Peyer's patch (tissue), 4 donors: Measurements from ENCODE around the gene C19orf73. TPM values are rescaled to one million over a fixed set of nuclear protein-coding genes. Genes with fewer than 3 reads are reported as not detected.
A peak's percentile ranks its signal among the peaks of the same experiment; 100 is the strongest.

Source experiments
- DNase-seq, 3 donors: peaks; one replicate each; pipeline ENCODE4 v3.0.0-alpha.2; 2017 to 2019
- H3K27ac ChIP-seq, 4 donors: fragments of 200-600 bp; sonication (generic); one replicate each; pipeline ENCODE4 v1.5.1; 2016 to 2019
- H3K27me3 ChIP-seq, 2 donors: fragments of 200-600 bp; sonication (generic); one replicate each; pipeline ENCODE4 v1.5.1; 2019
- H3K36me3 ChIP-seq, 3 donors: fragments of 200-600 bp; sonication (generic); one replicate each; pipeline ENCODE4 v1.5.1; 2016 to 2019
- H3K4me1 ChIP-seq, 4 donors: fragments of 200-600 bp; sonication (generic); one replicate each; pipeline ENCODE4 v1.5.1; 2016 to 2019
- H3K4me3 ChIP-seq, 4 donors: fragments of 200-600 bp; sonication (generic); 1 replicate in 3 of 4; 2 replicates in 1 of 4; pipeline ENCODE4 v1.5.1; 2016 to 2019; ENCODE audit warnings: mild to moderate bottlenecking in 1 of 4
- H3K9me3 ChIP-seq, 4 donors: fragments of 200-600 bp; sonication (generic); one replicate each; pipeline ENCODE4 v1.5.1; 2016 to 2019; ENCODE audit warnings: mild to moderate bottlenecking in 1 of 4
- CTCF ChIP-seq, 6 experiments: fragments of 450-650 bp in 4 of 6; fragments of 200-600 bp in 2 of 6; sonication (generic) in 1 of 6; IDR thresholded peaks; one replicate each; pipeline ENCODE4 v1.5.1; 2017 to 2019; ENCODE audit warnings: antibody characterized with exemption in 6 of 6, mild to moderate bottlenecking in 3 of 6, moderate library complexity in 1 of 6
- POLR2A ChIP-seq, 2 donors: fragments of 450-650 bp; IDR thresholded peaks; one replicate each; pipeline ENCODE4 v1.5.1; 2017; ENCODE audit warnings: antibody characterized with exemption in 2 of 2, mild to moderate bottlenecking in 2 of 2, moderate library complexity in 2 of 2
- total RNA-seq, 4 donors: library from RNA; depleted of rRNA; stranded (reverse); fragments of >200 nt; gene quantifications; one replicate each; pipeline ENCODE4 v1.1.0, GENCODE V29; 2016

C19orf73 gene
- total RNA-seq, 4 donors from 2014 or later = 3.6 to 6.1 (median 4.6) TPM; not detected in 1

- Histone ChIP-seq H3K4me3 (no peak overlapping the region), H3K9me3 (peaks cover 0 to 8% (median 0%) of the 10 kb centered on the region in 4 donors), H3K4me1 (peaks cover 4 to 20% (median 14%) of the 10 kb centered on the region in 4 donors), H3K27me3 (no peaks in the 10 kb centered on the region), H3K36me3 (no peaks in the 10 kb centered on the region), H3K27ac (no peak overlapping the region)
- TF ChIP-seq POLR2A (IDR thresholded peaks at IDR 0.05) = no peak
- TF ChIP-seq CTCF (IDR thresholded peaks at IDR 0.05) = no peak
- DNase-seq = no peak
Measured at GRCh38 chr19:49154279-49154678, 35.3 kb upstream of the C19orf73 start.

GRCh38 chr19:49153167-49153809 is 34.3 kb upstream of the C19orf73 start:
- TF ChIP-seq CTCF (IDR thresholded peaks at IDR 0.05) (no peak), POLR2A (IDR thresholded peaks at IDR 0.05) (no peak)
- no peaks in the 10 kb centered on the region for H3K27me3 ChIP-seq
- peaks cover 4 to 27% (median 20%) of the 10 kb centered on the region in 4 donors for H3K4me1 ChIP-seq
- DNase-seq = no peak
- H3K4me3 ChIP-seq = no peak overlapping the region
- H3K27ac ChIP-seq = no peak overlapping the region
- no peaks in the 10 kb centered on the region for H3K36me3 ChIP-seq
- H3K9me3 ChIP-seq = peaks cover 0 to 12% (median 0%) of the 10 kb centered on the region in 4 donors

GRCh38 chr19:49152119-49152550 is 33.2 kb upstream of the C19orf73 start:
- no peaks in the 10 kb centered on the region for H3K36me3 ChIP-seq
- H3K27me3 ChIP-seq = no peaks in the 10 kb centered on the region
- DNase-seq = no peak
- H3K4me1 ChIP-seq = peaks cover 4 to 30% (median 20%) of the 10 kb centered on the region in 4 donors
- H3K4me3 ChIP-seq = no peak overlapping the region
- TF ChIP-seq CTCF (IDR thresholded peaks at IDR 0.05) = no peak
- no peak for TF ChIP-seq POLR2A (IDR thresholded peaks at IDR 0.05)
- peak overlapping the region in 2 of 4 donors; percentile 40 to 97 for H3K27ac ChIP-seq
- H3K9me3 ChIP-seq = peaks cover 0 to 12% (median 0%) of the 10 kb centered on the region in 4 donors

- peak; percentile 22 to 99 (median 96) for DNase-seq
- TF ChIP-seq POLR2A (IDR thresholded peaks at IDR 0.05) (peak in 1 of 2 donors; percentile 58), CTCF (IDR thresholded peaks at IDR 0.05) (no peak)
- Histone ChIP-seq H3K4me3 (peak overlapping the region in 3 of 4 donors; percentile 46 to 73 (median 63)), H3K4me1 (peaks cover 4 to 30% (median 20%) of the 10 kb centered on the region in 4 donors), H3K27me3 (no peaks in the 10 kb centered on the region), H3K36me3 (no peaks in the 10 kb centered on the region), H3K9me3 (peaks cover 0 to 12% (median 0%) of the 10 kb centered on the region in 4 donors), H3K27ac (peak overlapping the region in 3 of 4 donors; percentile 83 to 97 (median 87))
Measured at GRCh38 chr19:49151267-49152118, 32.5 kb upstream of the C19orf73 start.

GRCh38 chr19:49150944-49151243 is 32.0 kb upstream of the C19orf73 start:
- Histone ChIP-seq H3K27ac (peak overlapping the region; percentile 51 to 97 (median 85)), H3K4me3 (peak overlapping the region; percentile 46 to 73 (median 54)), H3K27me3 (no peaks in the 10 kb centered on the region), H3K36me3 (no peaks in the 10 kb centered on the region), H3K9me3 (peaks cover 0 to 12% (median 0%) of the 10 kb centered on the region in 4 donors), H3K4me1 (peaks cover 4 to 34% (median 20%) of the 10 kb centered on the region in 4 donors)
- DNase-seq = no peak
- TF ChIP-seq POLR2A (IDR thresholded peaks at IDR 0.05) (no peak), CTCF (IDR thresholded peaks at IDR 0.05) (no peak)
